HepG2 (cell line): ENCODE results near the gene ANKRD11. TPM values are rescaled to one million over a fixed set of nuclear protein-coding genes. Genes with fewer than 3 reads are reported as not detected.
A peak's percentile ranks its signal among the peaks of the same experiment; 100 is the strongest.

Experiments used
- AHR ChIP-seq: IDR thresholded peaks from 2 replicates; pipeline ENCODE4 v1.6.1; 2018; ENCODE audit warnings: missing genetic modification reagents, missing compliant biosample characterization
- CBX5 ChIP-seq: sonication (generic); formaldehyde crosslinking; IDR thresholded peaks from 2 replicates; pipeline ENCODE4 v1.4.0; 2020; ENCODE audit warnings: missing genetic modification reagents, borderline replicate concordance
- FLYWCH1 ChIP-seq: sonication (generic); formaldehyde crosslinking; IDR thresholded peaks from 2 replicates; pipeline ENCODE4 v1.8.1; 2023; ENCODE audit warnings: mild to moderate bottlenecking, missing genetic modification reagents
- FOSL2 ChIP-seq: sonication (generic); formaldehyde crosslinking; IDR thresholded peaks from 2 replicates; pipeline ENCODE4 v1.4.0; 2020; ENCODE audit warnings: missing genetic modification reagents
- GLI4 ChIP-seq: sonication (generic); formaldehyde crosslinking; IDR thresholded peaks from 2 replicates; pipeline ENCODE4 v1.5.1; 2020; ENCODE audit warnings: missing genetic modification reagents, mild to moderate bottlenecking, moderate library complexity, borderline replicate concordance
- GTF3A ChIP-seq: sonication (generic); formaldehyde crosslinking; conservative IDR thresholded peaks from 2 replicates; pipeline ENCODE4 v1.4.0; 2020; ENCODE audit warnings: mild to moderate bottlenecking, missing genetic modification reagents
- NFRKB ChIP-seq: fragments of 450-650 bp; IDR thresholded peaks from 2 replicates; pipeline ENCODE4 v1.6.1; 2017
- RAD21 ChIP-seq: fragments of 450-650 bp; formaldehyde crosslinking; IDR thresholded peaks from 2 replicates; pipeline ENCODE4 v1.5.0; 2020; ENCODE audit warnings: mild to moderate bottlenecking
- REXO4 ChIP-seq: sonication (generic); formaldehyde crosslinking; IDR thresholded peaks from 2 replicates; pipeline ENCODE4 v1.8.0; 2022; ENCODE audit warnings: missing genetic modification reagents, mild to moderate bottlenecking, borderline replicate concordance
- SSRP1 ChIP-seq: IDR thresholded peaks from 2 replicates; pipeline ENCODE4 v1.6.1; 2016; ENCODE audit warnings: control low read depth
- STAG1 ChIP-seq: sonication (generic); formaldehyde crosslinking; IDR thresholded peaks from 2 replicates; pipeline ENCODE4 v1.4.0; 2020; ENCODE audit warnings: missing genetic modification reagents
- TCF12 ChIP-seq, 2 experiments: fragments of 450-650 bp in 1 of 2; sonication (generic) in 1 of 2; formaldehyde crosslinking in 1 of 2; IDR thresholded peaks; 2 replicates each; pipeline versions ENCODE4 v1.6.1 to v1.8.0; 2017 to 2022; ENCODE audit warnings: antibody characterized with exemption in 1 of 2, mild to moderate bottlenecking in 1 of 2, missing genetic modification reagents in 1 of 2, moderate library complexity in 1 of 2
- YY1 ChIP-seq: IDR thresholded peaks from 2 replicates; pipeline ENCODE4 v1.6.1; 2011; ENCODE audit warnings: low read length, low read depth, moderate library complexity, mild to moderate bottlenecking; ENCODE audit not compliant: insufficient read depth, insufficient replicate concordance
- ZBTB42 ChIP-seq: sonication (generic); formaldehyde crosslinking; IDR thresholded peaks from 2 replicates; pipeline ENCODE4 v1.5.0; 2020; ENCODE audit warnings: mild to moderate bottlenecking, missing genetic modification reagents
- ZBTB7A ChIP-seq: sonication (generic); formaldehyde crosslinking; IDR thresholded peaks from 2 replicates; pipeline ENCODE4 v1.8.0; 2022; ENCODE audit warnings: mild to moderate bottlenecking, missing genetic modification reagents
- ZFP41 ChIP-seq: sonication (generic); formaldehyde crosslinking; IDR thresholded peaks from 2 replicates; pipeline ENCODE4 v1.4.0; 2020; ENCODE audit warnings: mild to moderate bottlenecking, missing genetic modification reagents, borderline replicate concordance
- ZKSCAN8 ChIP-seq: IDR thresholded peaks from 2 replicates; pipeline ENCODE4 v1.6.1; 2016; ENCODE audit warnings: borderline replicate concordance, missing genetic modification reagents, missing compliant biosample characterization
- ZNF20 ChIP-seq: sonication (generic); formaldehyde crosslinking; IDR thresholded peaks from 2 replicates; pipeline ENCODE4 v1.4.0; 2020; ENCODE audit warnings: mild to moderate bottlenecking, moderate library complexity, missing genetic modification reagents
- ZNF274 ChIP-seq: sonication (generic); formaldehyde crosslinking; IDR thresholded peaks from 2 replicates; pipeline ENCODE4 v1.5.1; 2020; ENCODE audit warnings: mild to moderate bottlenecking, missing genetic modification reagents
- ZNF317 ChIP-seq: sonication (generic); formaldehyde crosslinking; IDR thresholded peaks from 2 replicates; pipeline ENCODE4 v1.5.0; 2020; ENCODE audit warnings: mild to moderate bottlenecking, missing genetic modification reagents
- ZNF383 ChIP-seq: sonication (generic); formaldehyde crosslinking; IDR thresholded peaks from 2 replicates; pipeline ENCODE4 v1.4.0; 2020; ENCODE audit warnings: missing genetic modification reagents, mild to moderate bottlenecking, borderline replicate concordance
- ZNF552 ChIP-seq: sonication (generic); formaldehyde crosslinking; IDR thresholded peaks from 2 replicates; pipeline ENCODE4 v1.9.0; 2022; ENCODE audit warnings: missing genetic modification reagents, mild to moderate bottlenecking, borderline replicate concordance
- ZSCAN9 ChIP-seq: IDR thresholded peaks from 2 replicates; pipeline ENCODE4 v1.6.1; 2016; ENCODE audit warnings: borderline replicate concordance
- polyA plus RNA-seq, 8 experiments: library from polyadenylated mRNA; depleted of rRNA in 3 of 8; stranded (reverse) in 7 of 8; unstranded in 1 of 8; fragments of >200 nt; fragmentation: Illumina TruSeq in 4 of 8; extraction: Trizol in 4 of 8; gene quantifications; 2 replicates each; pipeline versions ENCODE4 v1.2.1 to v1.2.3, GENCODE V29; 2011 to 2016; ENCODE audit warnings: low read depth in 4 of 8, missing spikeins in 1 of 8, mixed read lengths in 1 of 8; ENCODE audit not compliant: insufficient read depth in 1 of 8
- total RNA-seq, 5 experiments: library from RNA; depleted of rRNA; stranded (reverse); fragments of >200 nt; fragmentation: Illumina TruSeq; extraction: Trizol; gene quantifications; 2 replicates each; pipeline ENCODE4 v1.2.3, GENCODE V29; 2016; ENCODE audit warnings: low read depth in 1 of 5
- TF ChIP-seq, protein P1 (sequence below): sonication (generic); formaldehyde crosslinking; IDR thresholded peaks from one replicate; pipeline ENCODE4 v1.5.1; 2020; ENCODE audit warnings: mild to moderate bottlenecking, missing genetic modification reagents; ENCODE audit errors: not compliant biosample characterization

Gene ANKRD11
- total and polyA plus RNA-seq, 2 of the 13 experiments (the other 11 are each of a cell fraction or from before 2014, with no cell fraction given): 21.4 to 38.4 TPM

DNA sequence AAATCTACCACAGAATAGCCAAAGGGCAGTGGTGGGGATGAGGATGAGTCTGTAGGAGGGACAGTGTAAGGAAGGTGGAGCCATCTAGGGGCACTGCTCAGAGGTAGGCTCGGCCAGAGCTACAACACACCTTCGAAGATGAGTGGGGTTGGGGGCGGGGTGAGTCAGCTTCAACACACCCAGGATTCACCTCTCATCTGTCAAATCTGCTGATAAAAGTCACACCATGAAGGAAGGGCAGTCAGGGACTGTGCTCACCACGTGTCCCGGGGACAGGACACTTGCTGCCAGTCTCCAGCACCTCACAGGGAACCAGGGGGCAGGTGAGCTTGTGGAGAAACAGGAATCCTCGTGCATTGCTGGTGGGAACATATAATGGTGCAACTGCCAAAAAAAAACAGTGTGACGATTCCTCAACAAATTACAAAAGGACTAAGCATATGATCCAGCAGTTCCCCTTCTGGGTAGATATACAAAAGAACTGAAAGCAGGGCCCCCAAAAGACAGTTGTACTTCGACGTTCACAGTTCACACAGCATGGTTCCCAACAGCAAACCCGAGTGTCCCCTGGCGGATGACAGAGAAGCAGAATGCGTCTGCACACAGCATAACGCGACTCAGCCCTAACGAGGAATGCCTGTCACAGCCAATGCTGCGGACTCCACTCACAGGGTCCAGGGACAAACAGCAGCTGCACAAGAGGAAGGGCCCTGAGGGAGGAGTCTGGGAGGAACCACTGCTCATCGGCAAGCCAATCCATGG is 133.1 kb downstream of the ANKRD11 start (continued):
- TF ChIP-seq ZSCAN9 (CRISPR knock-in tag): no peak
- no peak for TF ChIP-seq ZNF317 (CRISPR knock-in tag)
- 0 out of 2 replicates have a peak, but pooled peaks have one; percentile 18 for TF ChIP-seq ZBTB7A (CRISPR knock-in tag)
- TF ChIP-seq GTF3A (CRISPR knock-in tag): 0 out of 2 replicates have a peak, but pooled peaks have one; percentile 51
- TF ChIP-seq TCF12 (IDR thresholded peaks at IDR 0.05): no peak
- no peak for TF ChIP-seq TCF12 (CRISPR knock-in tag; IDR thresholded peaks at IDR 0.05)
- peak; percentile 15; the same call in 1 of the 2 replicates for TF ChIP-seq RAD21 (CRISPR knock-in tag)
- no peak for TF ChIP-seq AHR (CRISPR knock-in tag)
- TF ChIP-seq ZNF274 (CRISPR knock-in tag): 0 out of 2 replicates have a peak, but pooled peaks have one; percentile 20
- no peak for TF ChIP-seq ZNF383 (CRISPR knock-in tag)
- no peak for TF ChIP-seq FLYWCH1
- TF ChIP-seq, protein P1, sequence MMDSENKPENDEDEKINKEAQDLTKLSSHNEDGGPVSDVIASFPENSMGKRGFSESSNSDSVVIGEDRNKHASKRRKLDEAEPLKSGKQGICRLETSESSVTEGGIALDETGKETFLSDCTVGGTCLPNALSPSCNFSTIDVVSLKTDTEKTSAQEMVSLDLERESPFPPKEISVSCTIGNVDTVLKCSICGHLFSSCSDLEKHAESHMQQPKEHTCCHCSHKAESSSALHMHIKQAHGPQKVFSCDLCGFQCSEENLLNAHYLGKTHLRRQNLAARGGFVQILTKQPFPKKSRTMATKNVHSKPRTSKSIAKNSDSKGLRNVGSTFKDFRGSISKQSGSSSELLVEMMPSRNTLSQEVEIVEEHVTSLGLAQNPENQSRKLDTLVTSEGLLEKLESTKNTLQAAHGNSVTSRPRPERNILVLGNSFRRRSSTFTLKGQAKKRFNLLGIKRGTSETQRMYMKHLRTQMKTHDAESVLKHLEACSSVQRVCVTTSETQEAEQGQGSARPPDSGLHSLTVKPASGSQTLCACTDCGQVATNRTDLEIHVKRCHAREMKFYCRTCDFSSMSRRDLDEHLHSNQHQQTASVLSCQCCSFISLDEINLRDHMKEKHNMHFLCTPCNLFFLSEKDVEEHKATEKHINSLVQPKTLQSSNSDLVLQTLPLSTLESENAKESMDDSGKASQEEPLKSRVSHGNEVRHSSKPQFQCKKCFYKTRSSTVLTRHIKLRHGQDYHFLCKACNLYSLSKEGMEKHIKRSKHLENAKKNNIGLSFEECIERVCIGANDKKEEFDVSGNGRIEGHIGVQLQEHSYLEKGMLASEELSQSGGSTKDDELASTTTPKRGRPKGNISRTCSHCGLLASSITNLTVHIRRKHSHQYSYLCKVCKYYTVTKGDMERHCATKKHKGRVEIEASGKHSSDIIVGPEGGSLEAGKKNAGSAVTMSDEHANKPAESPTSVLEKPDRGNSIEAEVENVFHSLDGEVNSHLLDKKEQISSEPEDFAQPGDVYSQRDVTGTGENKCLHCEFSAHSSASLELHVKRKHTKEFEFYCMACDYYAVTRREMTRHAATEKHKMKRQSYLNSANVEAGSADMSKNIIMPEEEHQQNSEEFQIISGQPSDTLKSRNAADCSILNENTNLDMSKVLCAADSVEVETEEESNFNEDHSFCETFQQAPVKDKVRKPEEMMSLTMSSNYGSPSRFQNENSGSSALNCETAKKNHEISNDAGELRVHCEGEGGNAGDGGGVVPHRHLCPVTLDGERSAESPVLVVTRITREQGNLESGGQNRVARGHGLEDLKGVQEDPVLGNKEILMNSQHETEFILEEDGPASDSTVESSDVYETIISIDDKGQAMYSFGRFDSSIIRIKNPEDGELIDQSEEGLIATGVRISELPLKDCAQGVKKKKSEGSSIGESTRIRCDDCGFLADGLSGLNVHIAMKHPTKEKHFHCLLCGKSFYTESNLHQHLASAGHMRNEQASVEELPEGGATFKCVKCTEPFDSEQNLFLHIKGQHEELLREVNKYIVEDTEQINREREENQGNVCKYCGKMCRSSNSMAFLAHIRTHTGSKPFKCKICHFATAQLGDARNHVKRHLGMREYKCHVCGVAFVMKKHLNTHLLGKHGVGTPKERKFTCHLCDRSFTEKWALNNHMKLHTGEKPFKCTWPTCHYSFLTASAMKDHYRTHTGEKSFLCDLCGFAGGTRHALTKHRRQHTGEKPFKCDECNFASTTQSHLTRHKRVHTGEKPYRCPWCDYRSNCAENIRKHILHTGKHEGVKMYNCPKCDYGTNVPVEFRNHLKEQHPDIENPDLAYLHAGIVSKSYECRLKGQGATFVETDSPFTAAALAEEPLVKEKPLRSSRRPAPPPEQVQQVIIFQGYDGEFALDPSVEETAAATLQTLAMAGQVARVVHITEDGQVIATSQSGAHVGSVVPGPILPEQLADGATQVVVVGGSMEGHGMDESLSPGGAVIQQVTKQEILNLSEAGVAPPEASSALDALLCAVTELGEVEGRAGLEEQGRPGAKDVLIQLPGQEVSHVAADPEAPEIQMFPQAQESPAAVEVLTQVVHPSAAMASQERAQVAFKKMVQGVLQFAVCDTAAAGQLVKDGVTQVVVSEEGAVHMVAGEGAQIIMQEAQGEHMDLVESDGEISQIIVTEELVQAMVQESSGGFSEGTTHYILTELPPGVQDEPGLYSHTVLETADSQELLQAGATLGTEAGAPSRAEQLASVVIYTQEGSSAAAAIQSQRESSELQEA (CRISPR knock-in tag): no peak
- no peak for TF ChIP-seq CBX5 (CRISPR knock-in tag)
- TF ChIP-seq ZFP41 (CRISPR knock-in tag): no peak
- no peak for TF ChIP-seq NFRKB
- TF ChIP-seq ZNF20: no peak
- no peak for TF ChIP-seq ZBTB42
- no peak for TF ChIP-seq REXO4 (CRISPR knock-in tag)
- TF ChIP-seq ZNF552 (CRISPR knock-in tag): no peak
- TF ChIP-seq SSRP1 (CRISPR knock-in tag): 0 out of 2 replicates have a peak, but pooled peaks have one; percentile 45
- TF ChIP-seq FOSL2 (CRISPR knock-in tag): peak; percentile 31; the same call in 1 of the 2 replicates
- no peak for TF ChIP-seq YY1
- TF ChIP-seq STAG1: peak; percentile 49
- no peak for TF ChIP-seq ZKSCAN8 (CRISPR knock-in tag)
- TF ChIP-seq GLI4 (CRISPR knock-in tag): no peak
